ENCODE results near the gene TJP3.

DNA sequence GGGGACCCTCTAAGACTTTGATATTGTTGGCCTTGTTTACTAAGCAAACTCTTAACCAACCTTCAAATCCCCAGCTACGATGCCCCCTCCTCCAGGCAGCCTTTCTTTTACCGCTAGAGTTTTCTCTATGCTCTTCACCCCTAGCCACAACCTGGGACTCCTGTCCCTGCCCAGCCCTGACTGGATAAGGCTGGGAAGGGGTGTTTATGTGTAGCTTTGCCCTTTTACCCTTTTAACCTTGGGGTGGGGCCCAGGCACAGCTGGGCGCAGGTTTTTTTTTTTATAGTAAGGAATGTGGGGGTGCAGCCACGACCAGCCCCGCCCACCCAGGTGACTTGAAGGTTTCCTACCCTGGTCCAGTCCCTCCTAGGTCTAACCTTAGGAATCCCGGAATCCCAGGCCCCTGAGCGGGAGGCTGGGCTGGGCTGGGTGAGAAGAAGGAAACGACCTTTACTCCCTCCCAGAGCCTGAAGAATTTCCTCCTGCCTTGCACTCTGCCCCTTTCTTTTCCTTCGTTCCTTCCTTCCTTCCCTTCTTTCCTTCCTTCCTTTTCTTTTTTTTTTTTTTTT is 12.2 kb downstream of the TJP3 start:
- TF ChIP-seq, protein P1, sequence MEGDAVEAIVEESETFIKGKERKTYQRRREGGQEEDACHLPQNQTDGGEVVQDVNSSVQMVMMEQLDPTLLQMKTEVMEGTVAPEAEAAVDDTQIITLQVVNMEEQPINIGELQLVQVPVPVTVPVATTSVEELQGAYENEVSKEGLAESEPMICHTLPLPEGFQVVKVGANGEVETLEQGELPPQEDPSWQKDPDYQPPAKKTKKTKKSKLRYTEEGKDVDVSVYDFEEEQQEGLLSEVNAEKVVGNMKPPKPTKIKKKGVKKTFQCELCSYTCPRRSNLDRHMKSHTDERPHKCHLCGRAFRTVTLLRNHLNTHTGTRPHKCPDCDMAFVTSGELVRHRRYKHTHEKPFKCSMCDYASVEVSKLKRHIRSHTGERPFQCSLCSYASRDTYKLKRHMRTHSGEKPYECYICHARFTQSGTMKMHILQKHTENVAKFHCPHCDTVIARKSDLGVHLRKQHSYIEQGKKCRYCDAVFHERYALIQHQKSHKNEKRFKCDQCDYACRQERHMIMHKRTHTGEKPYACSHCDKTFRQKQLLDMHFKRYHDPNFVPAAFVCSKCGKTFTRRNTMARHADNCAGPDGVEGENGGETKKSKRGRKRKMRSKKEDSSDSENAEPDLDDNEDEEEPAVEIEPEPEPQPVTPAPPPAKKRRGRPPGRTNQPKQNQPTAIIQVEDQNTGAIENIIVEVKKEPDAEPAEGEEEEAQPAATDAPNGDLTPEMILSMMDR (IDR thresholded peaks at IDR 0.05; ENCODE audit: insufficient read depth, low read length, poor library complexity, severe bottlenecking), result no peak
- no peak for TF ChIP-seq EZH2phosphoT487 (conservative IDR thresholded peaks at IDR 0.05; ENCODE audit: low read length)
